HepG2 (cell line): ENCODE data around the gene MARS1. TPM values are rescaled to one million over a fixed set of nuclear protein-coding genes. Genes with fewer than 3 reads are reported as not detected.

ENCODE experiments used
- BRCA1 ChIP-seq: sonication (generic); formaldehyde crosslinking; IDR thresholded peaks from 2 replicates; pipeline ENCODE4 v1.4.0; 2020; ENCODE audit warnings: missing genetic modification reagents
- KLF6 ChIP-seq: IDR thresholded peaks from 2 replicates; pipeline ENCODE4 v1.8.0; 2016; ENCODE audit warnings: missing biosample characterization, missing genetic modification reagents
- PCBP1 ChIP-seq: fragments of 200-400 bp; formaldehyde crosslinking; IDR thresholded peaks from 2 replicates; pipeline ENCODE4 v1.6.1; 2017; ENCODE audit warnings: mild to moderate bottlenecking, low read depth, low read length, borderline replicate concordance
- RFXAP ChIP-seq: sonication (generic); formaldehyde crosslinking; IDR thresholded peaks from 2 replicates; pipeline ENCODE4 v1.4.0; 2020; ENCODE audit warnings: missing genetic modification reagents, borderline replicate concordance
- SPEN ChIP-seq: sonication (generic); formaldehyde crosslinking; IDR thresholded peaks from 2 replicates; pipeline ENCODE4 v1.5.1; 2020; ENCODE audit warnings: low read depth, mild to moderate bottlenecking, missing genetic modification reagents
- ZBTB38 ChIP-seq: sonication (generic); formaldehyde crosslinking; IDR thresholded peaks from 2 replicates; pipeline ENCODE4 v1.5.1; 2020; ENCODE audit warnings: mild to moderate bottlenecking, missing genetic modification reagents
- ZBTB7B ChIP-seq: sonication (generic); formaldehyde crosslinking; IDR thresholded peaks from 2 replicates; pipeline ENCODE4 v1.4.0; 2020; ENCODE audit warnings: missing genetic modification reagents
- ZFP1 ChIP-seq: IDR thresholded peaks from 2 replicates; pipeline ENCODE4 v1.6.1; 2016
- ZNF24 ChIP-seq: fragments of 450-650 bp; IDR thresholded peaks from 2 replicates; pipeline ENCODE4 v1.6.1; 2017; ENCODE audit warnings: antibody characterized with exemption, mild to moderate bottlenecking
- ZNF263 ChIP-seq: sonication (generic); formaldehyde crosslinking; IDR thresholded peaks from 2 replicates; pipeline ENCODE4 v1.4.0; 2020; ENCODE audit warnings: missing genetic modification reagents
- polyA plus RNA-seq, 8 experiments: library from polyadenylated mRNA; depleted of rRNA in 3 of 8; stranded (reverse) in 7 of 8; unstranded in 1 of 8; fragments of >200 nt; fragmentation: Illumina TruSeq in 4 of 8; extraction: Trizol in 4 of 8; gene quantifications; 2 replicates each; pipeline versions ENCODE4 v1.2.1 to v1.2.3, GENCODE V29; 2011 to 2016; ENCODE audit warnings: low read depth in 4 of 8, missing spikeins in 1 of 8, mixed read lengths in 1 of 8; ENCODE audit not compliant: insufficient read depth in 1 of 8
- total RNA-seq, 5 experiments: library from RNA; depleted of rRNA; stranded (reverse); fragments of >200 nt; fragmentation: Illumina TruSeq; extraction: Trizol; gene quantifications; 2 replicates each; pipeline ENCODE4 v1.2.3, GENCODE V29; 2016; ENCODE audit warnings: low read depth in 1 of 5
- TF ChIP-seq, protein P1 (sequence below): sonication (generic); formaldehyde crosslinking; IDR thresholded peaks from 2 replicates; pipeline ENCODE4 v1.5.1; 2020; ENCODE audit warnings: mild to moderate bottlenecking, missing genetic modification reagents, moderate library complexity
- TF ChIP-seq, protein P2 (sequence below): sonication (generic); formaldehyde crosslinking; IDR thresholded peaks from 2 replicates; pipeline ENCODE4 v1.4.0; 2020; ENCODE audit warnings: missing genetic modification reagents, mild to moderate bottlenecking, borderline replicate concordance
- TF ChIP-seq, protein P3 (sequence below), 2 experiments: fragments of 450-650 bp in 1 of 2; sonication (generic) in 1 of 2; formaldehyde crosslinking in 1 of 2; IDR thresholded peaks; 2 replicates each; pipeline versions ENCODE4 v1.6.1 to v1.8.0; 2016 to 2022; ENCODE audit warnings: antibody characterized with exemption in 1 of 2, mild to moderate bottlenecking in 1 of 2, missing genetic modification reagents in 1 of 2

MARS1 gene
- total and polyA plus RNA-seq, 2 of the 13 experiments (the other 11 are each of a cell fraction or from before 2014, with no cell fraction given) = 115 to 181 TPM

DNA sequence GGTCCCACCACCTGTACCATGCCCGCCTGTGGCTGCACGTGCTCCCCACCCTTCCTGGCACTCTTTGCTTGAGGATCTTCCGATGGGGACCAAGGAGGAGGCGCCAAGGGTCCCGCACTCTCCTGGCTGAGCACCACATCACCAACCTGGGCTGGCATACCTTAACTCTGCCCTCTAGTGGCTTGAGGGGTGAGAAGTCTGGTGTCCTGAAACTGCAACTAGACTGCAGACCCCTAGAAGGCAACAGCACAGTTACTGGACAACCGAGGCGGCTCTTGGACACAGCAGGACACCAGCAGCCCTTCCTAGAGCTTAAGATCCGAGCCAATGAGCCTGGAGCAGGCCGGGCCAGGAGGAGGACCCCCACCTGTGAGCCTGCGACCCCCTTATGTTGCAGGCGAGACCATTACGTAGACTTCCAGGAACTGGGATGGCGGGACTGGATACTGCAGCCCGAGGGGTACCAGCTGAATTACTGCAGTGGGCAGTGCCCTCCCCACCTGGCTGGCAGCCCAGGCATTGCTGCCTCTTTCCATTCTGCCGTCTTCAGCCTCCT lies 31.6 kb upstream of the MARS1 start (continued):
- TF ChIP-seq, protein P1, sequence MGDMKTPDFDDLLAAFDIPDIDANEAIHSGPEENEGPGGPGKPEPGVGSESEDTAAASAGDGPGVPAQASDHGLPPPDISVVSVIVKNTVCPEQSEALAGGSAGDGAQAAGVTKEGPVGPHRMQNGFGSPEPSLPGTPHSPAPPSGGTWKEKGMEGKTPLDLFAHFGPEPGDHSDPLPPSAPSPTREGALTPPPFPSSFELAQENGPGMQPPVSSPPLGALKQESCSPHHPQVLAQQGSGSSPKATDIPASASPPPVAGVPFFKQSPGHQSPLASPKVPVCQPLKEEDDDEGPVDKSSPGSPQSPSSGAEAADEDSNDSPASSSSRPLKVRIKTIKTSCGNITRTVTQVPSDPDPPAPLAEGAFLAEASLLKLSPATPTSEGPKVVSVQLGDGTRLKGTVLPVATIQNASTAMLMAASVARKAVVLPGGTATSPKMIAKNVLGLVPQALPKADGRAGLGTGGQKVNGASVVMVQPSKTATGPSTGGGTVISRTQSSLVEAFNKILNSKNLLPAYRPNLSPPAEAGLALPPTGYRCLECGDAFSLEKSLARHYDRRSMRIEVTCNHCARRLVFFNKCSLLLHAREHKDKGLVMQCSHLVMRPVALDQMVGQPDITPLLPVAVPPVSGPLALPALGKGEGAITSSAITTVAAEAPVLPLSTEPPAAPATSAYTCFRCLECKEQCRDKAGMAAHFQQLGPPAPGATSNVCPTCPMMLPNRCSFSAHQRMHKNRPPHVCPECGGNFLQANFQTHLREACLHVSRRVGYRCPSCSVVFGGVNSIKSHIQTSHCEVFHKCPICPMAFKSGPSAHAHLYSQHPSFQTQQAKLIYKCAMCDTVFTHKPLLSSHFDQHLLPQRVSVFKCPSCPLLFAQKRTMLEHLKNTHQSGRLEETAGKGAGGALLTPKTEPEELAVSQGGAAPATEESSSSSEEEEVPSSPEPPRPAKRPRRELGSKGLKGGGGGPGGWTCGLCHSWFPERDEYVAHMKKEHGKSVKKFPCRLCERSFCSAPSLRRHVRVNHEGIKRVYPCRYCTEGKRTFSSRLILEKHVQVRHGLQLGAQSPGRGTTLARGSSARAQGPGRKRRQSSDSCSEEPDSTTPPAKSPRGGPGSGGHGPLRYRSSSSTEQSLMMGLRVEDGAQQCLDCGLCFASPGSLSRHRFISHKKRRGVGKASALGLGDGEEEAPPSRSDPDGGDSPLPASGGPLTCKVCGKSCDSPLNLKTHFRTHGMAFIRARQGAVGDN (CRISPR knock-in tag) = peak; percentile 60
- TF ChIP-seq KLF6 (CRISPR knock-in tag) (peak; percentile 50; the same call in 1 of the 2 replicates), ZNF263 (CRISPR knock-in tag) (peak; percentile 66; the same call in 1 of the 2 replicates), ZNF24 (no peak), ZBTB38 (CRISPR knock-in tag) (0 out of 2 replicates have a peak, but pooled peaks have one; percentile 4), ZBTB7B (peak; percentile 87), RFXAP (CRISPR knock-in tag) (peak; percentile 60; the same call in 1 of the 2 replicates), ZFP1 (CRISPR knock-in tag) (no peak), BRCA1 (no peak), PCBP1 (no peak), SPEN (CRISPR knock-in tag) (0 out of 2 replicates have a peak, but pooled peaks have one; percentile 9)
- TF ChIP-seq, protein P2, sequence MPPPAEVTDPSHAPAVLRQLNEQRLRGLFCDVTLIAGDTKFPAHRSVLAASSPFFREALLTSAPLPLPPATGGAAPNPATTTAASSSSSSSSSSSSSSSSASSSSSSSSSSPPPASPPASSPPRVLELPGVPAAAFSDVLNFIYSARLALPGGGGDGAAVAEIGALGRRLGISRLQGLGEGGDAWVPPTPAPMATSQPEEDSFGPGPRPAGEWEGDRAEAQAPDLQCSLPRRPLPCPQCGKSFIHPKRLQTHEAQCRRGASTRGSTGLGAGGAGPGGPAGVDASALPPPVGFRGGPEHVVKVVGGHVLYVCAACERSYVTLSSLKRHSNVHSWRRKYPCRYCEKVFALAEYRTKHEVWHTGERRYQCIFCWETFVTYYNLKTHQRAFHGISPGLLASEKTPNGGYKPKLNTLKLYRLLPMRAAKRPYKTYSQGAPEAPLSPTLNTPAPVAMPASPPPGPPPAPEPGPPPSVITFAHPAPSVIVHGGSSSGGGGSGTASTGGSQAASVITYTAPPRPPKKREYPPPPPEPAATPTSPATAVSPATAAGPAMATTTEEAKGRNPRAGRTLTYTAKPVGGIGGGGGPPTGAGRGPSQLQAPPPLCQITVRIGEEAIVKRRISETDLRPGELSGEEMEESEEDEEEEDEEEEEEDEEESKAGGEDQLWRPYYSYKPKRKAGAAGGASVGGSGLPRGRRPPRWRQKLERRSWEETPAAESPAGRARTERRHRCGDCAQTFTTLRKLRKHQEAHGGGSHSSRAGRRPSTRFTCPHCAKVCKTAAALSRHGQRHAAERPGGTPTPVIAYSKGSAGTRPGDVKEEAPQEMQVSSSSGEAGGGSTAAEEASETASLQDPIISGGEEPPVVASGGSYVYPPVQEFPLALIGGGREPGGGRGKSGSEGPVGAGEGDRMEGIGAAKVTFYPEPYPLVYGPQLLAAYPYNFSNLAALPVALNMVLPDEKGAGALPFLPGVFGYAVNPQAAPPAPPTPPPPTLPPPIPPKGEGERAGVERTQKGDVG (CRISPR knock-in tag) = no peak
- TF ChIP-seq, protein P3, sequence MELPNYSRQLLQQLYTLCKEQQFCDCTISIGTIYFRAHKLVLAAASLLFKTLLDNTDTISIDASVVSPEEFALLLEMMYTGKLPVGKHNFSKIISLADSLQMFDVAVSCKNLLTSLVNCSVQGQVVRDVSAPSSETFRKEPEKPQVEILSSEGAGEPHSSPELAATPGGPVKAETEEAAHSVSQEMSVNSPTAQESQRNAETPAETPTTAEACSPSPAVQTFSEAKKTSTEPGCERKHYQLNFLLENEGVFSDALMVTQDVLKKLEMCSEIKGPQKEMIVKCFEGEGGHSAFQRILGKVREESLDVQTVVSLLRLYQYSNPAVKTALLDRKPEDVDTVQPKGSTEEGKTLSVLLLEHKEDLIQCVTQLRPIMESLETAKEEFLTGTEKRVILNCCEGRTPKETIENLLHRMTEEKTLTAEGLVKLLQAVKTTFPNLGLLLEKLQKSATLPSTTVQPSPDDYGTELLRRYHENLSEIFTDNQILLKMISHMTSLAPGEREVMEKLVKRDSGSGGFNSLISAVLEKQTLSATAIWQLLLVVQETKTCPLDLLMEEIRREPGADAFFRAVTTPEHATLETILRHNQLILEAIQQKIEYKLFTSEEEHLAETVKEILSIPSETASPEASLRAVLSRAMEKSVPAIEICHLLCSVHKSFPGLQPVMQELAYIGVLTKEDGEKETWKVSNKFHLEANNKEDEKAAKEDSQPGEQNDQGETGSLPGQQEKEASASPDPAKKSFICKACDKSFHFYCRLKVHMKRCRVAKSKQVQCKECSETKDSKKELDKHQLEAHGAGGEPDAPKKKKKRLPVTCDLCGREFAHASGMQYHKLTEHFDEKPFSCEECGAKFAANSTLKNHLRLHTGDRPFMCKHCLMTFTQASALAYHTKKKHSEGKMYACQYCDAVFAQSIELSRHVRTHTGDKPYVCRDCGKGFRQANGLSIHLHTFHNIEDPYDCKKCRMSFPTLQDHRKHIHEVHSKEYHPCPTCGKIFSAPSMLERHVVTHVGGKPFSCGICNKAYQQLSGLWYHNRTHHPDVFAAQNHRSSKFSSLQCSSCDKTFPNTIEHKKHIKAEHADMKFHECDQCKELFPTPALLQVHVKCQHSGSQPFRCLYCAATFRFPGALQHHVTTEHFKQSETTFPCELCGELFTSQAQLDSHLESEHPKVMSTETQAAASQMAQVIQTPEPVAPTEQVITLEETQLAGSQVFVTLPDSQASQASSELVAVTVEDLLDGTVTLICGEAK (IDR thresholded peaks at IDR 0.05) = no peak
- TF ChIP-seq, protein P3 (CRISPR knock-in tag; IDR thresholded peaks at IDR 0.05) = no peak
